Mesodermal cell (in vitro differentiated cells): ENCODE results near the gene STAT4.

Experiments
- H3K27ac ChIP-seq: 2 replicates; pipeline ENCODE4 v1.7.0; 2013; ENCODE audit warnings: mild to moderate bottlenecking, low read depth, low read length, moderate library complexity; ENCODE audit not compliant: severe bottlenecking
- H3K36me3 ChIP-seq: 2 replicates; pipeline ENCODE4 v1.7.1; 2013; ENCODE audit warnings: mild to moderate bottlenecking, low read length, moderate library complexity; ENCODE audit not compliant: control insufficient read depth, insufficient read depth
- H3K4me1 ChIP-seq: one replicate; pipeline ENCODE4 v1.7.1; 2013; ENCODE audit warnings: mild to moderate bottlenecking, low read length; ENCODE audit not compliant: insufficient read depth, control insufficient read depth, poor library complexity, severe bottlenecking
- H3K4me3 ChIP-seq: 2 replicates; pipeline ENCODE4 v1.7.0; 2013; ENCODE audit warnings: low read length, control low read depth, mild to moderate bottlenecking; ENCODE audit not compliant: insufficient read depth, poor library complexity, severe bottlenecking; ENCODE audit errors: extremely low read depth
- H3K9me3 ChIP-seq: 2 replicates; pipeline ENCODE4 v1.7.1; 2013; ENCODE audit warnings: mild to moderate bottlenecking, low read length, moderate library complexity; ENCODE audit not compliant: control insufficient read depth
- WGBS, 2 experiments: methylation state at CpG; one replicate each; pipeline ENCODE4 v1.1.5; 2013; ENCODE audit warnings: missing lambda C conversion rate in 2 of 2; ENCODE audit not compliant: insufficient coverage in 2 of 2; 5-methylcytosine and 5-hydroxymethylcytosine counted together

STAT4 gene

DNA sequence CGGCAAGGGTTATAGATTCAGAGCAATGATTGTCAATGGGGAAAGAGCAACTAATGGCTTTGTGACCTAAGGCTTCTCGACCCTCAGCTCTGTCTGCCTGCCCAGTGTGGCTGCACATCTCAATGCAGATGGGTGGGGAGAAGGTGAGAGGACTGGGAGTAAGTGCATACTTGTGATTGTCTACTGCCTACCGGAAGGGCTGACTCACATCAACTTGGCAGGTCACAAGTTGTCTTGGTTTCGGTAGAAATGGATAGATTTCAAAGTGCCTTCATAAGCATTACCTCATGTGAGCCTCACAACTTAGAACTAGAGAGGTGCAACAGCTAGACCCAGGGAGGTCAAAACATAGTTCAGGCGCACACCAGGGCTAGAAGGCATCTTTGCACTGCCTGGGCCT is 166.2 kb downstream of the STAT4 start:
- no peak overlapping the region for H3K27ac ChIP-seq

DNA sequence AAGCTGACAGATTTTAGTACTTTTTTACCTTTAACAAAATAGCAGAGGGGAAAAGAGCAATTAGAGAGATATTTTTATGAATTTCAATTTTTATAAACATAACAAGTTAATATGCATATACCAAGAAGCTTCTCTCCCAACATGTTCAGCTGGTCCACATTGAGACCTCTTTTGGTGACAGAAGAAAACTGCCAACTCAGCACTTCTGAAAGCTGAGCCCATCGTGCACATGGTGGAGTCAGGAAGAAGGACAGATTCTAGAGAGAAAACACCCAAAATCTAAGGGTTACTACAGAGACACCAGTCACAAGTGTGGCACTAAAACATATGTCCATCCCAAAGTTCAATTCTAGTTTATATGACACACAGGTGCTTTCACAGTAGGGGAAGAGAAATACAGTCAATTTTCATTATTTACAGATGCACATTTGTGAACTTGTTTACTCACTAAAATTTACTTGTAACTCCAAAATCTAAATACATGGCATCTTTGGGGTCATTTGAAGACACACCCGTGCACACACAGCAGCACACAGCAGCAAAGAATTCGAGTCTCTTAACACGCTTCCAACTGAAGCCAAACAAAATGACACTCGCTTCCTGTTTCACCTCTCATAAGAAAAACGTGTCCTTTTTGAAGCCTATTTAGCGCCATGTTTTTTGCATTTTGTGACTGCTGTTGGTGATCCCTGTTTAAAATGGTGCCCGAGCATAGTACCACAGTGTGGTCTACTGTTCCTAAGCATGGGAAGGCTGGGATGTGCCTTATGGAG is 168.3 kb downstream of the STAT4 start:
- no peak overlapping the region for H3K27ac ChIP-seq
- peaks cover 32% of the 10 kb centered on the region for H3K4me1 ChIP-seq
- H3K36me3 ChIP-seq = peaks cover 82% of the 10 kb centered on the region
- WGBS, 2 experiments = 91 to 94% methylated on average over 7 to 8 of the region's 8 CpGs
- no peaks in the 10 kb centered on the region for H3K9me3 ChIP-seq
- no peak overlapping the region for H3K4me3 ChIP-seq

More for the DNA sequence above, 166.2 kb downstream of the STAT4 start:
- H3K36me3 ChIP-seq = peaks cover 73% of the 10 kb centered on the region
- 92 to 94% methylated on average over 5 of the region's 5 CpGs for WGBS, 2 experiments
- no peak overlapping the region for H3K4me3 ChIP-seq
- H3K4me1 ChIP-seq = peaks cover 14% of the 10 kb centered on the region
- H3K9me3 ChIP-seq = no peaks in the 10 kb centered on the region

DNA sequence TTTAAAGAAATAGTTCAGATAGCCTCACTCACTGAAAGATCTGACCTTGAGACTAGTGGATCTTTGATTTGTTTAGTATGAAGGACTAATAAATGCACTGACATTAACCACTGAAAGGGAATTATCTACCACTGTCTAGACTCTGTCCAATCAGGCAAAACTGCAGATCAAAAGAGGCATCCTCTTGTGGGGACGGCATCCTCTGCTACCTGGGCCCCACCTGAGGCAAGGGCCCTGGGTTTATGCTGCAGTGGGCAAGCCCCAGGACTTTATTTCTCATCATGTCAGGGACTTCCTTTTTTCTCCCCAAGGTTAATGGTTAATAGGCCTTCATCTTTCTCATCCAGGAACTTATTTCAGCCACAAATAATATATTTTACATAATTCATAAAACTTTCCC is 169.1 kb downstream of the STAT4 start:
- Histone ChIP-seq H3K9me3 (no peaks in the 10 kb centered on the region), H3K27ac (no peak overlapping the region), H3K4me1 (peaks cover 32% of the 10 kb centered on the region), H3K36me3 (peaks cover 80% of the 10 kb centered on the region), H3K4me3 (no peak overlapping the region)
- 89% methylated on average over 1 of the region's 1 CpG; no CpG with 5 or more reads in 1 of the 2 experiments for WGBS, 2 experiments

DNA sequence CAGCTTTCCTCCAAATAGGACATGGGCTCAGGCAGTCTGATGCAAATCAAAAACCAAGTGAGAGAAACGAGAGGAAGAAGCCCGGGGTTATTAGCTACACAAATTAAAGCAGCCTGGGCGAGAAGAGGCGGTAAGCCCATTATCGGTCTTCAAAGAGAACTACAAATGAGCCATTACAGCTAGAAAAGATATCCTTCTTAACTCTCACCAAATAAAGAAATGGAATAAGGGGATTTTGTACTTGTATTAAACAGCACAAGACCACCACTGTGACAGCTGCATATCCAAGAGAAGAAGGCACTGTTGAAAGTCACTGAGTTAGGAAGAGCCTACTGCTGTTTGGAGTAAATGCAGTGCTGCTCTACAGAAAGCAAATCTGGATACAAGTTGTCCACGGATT is 169.5 kb downstream of the STAT4 start:
- H3K27ac ChIP-seq = no peak overlapping the region
- peaks cover 80% of the 10 kb centered on the region for H3K36me3 ChIP-seq
- WGBS, 2 experiments = 79 to 87% methylated on average over 3 of the region's 6 CpGs
- no peak overlapping the region for H3K4me3 ChIP-seq
- H3K9me3 ChIP-seq = no peaks in the 10 kb centered on the region
- H3K4me1 ChIP-seq = peaks cover 32% of the 10 kb centered on the region

- 92 to 98% methylated on average over 7 to 9 of the region's 10 CpGs for WGBS, 2 experiments
- H3K36me3 ChIP-seq = peaks cover 80% of the 10 kb centered on the region
- H3K4me1 ChIP-seq = peaks cover 32% of the 10 kb centered on the region
- no peaks in the 10 kb centered on the region for H3K9me3 ChIP-seq
- no peak overlapping the region for H3K4me3 ChIP-seq
- H3K27ac ChIP-seq = peak overlapping the region; percentile 88
Observed at GRCh38 chr2:190980630-190981209, 170.1 kb downstream of the STAT4 start.

GRCh38 chr2:190979906-190980629 is 170.7 kb downstream of the STAT4 start:
- peaks cover 81% of the 10 kb centered on the region for H3K36me3 ChIP-seq
- H3K27ac ChIP-seq = peak overlapping the region; percentile 88
- peaks cover 32% of the 10 kb centered on the region for H3K4me1 ChIP-seq
- no peaks in the 10 kb centered on the region for H3K9me3 ChIP-seq
- H3K4me3 ChIP-seq = no peak overlapping the region
- 84 to 85% methylated on average over 13 of the region's 14 CpGs for WGBS, 2 experiments
